ENCODE data around the gene OR2G2.

GRCh38 chr1:247548092-247548491, 40.1 kb upstream of the OR2G2 start:
- no peak for TF ChIP-seq CTCF (IDR thresholded peaks at IDR 0.05 in 2 of 3, conservative IDR thresholded peaks at IDR 0.05 in 1 of 3; ENCODE audit: borderline replicate concordance in 1 of 3, insufficient read depth in 1 of 3, low read depth in 2 of 3, low read length in 2 of 3)
- TF ChIP-seq SIN3A (IDR thresholded peaks at IDR 0.05; ENCODE audit: low read depth), result no peak
- no peak for TF ChIP-seq RAD21 (IDR thresholded peaks at IDR 0.05; ENCODE audit: low read depth)
- TF ChIP-seq EZH2 (IDR thresholded peaks at IDR 0.05), result no peak
- no peak for TF ChIP-seq YY1 (IDR thresholded peaks at IDR 0.05; ENCODE audit: extremely low read depth, insufficient replicate concordance, low read depth, low read length)
